Activated CD4-positive, alpha-beta T cell treated with anti-CD3 and anti-CD28 coated beads, Interleukin-2, amount 10 ng/mL, durations not matched to agents 24 days and 14 days (primary cell): ENCODE results near the gene TIAM2. TPM values are rescaled to one million over a fixed set of nuclear protein-coding genes. Genes with fewer than 3 reads are reported as not detected.
"Not testable (repeated sequence)": the region's sequence is repeated elsewhere in the genome, so short reads cannot be mapped to it uniquely, and the experiment has no call there.

Experiments
- DNase-seq: peaks from one replicate; pipeline ENCODE4 v3.0.0; 2022
- H3K27ac Mint-ChIP-seq: one replicate; pipeline ENCODE4 v1.8.0; 2022; ENCODE audit warnings: mild to moderate bottlenecking, mixed read lengths
- H3K27me3 Mint-ChIP-seq: one replicate; pipeline ENCODE4 v1.8.0; 2022; ENCODE audit warnings: mixed read lengths
- H3K36me3 Mint-ChIP-seq: one replicate; pipeline ENCODE4 v1.8.0; 2022; ENCODE audit warnings: low read depth, mild to moderate bottlenecking, mixed read lengths
- H3K4me1 Mint-ChIP-seq: one replicate; pipeline ENCODE4 v1.8.0; 2021; ENCODE audit warnings: mixed read lengths
- H3K4me3 Mint-ChIP-seq: one replicate; pipeline ENCODE4 v1.8.0; 2022; ENCODE audit warnings: mild to moderate bottlenecking, moderate library complexity, mixed read lengths
- H3K9me3 Mint-ChIP-seq: one replicate; pipeline ENCODE4 v1.8.0; 2021; ENCODE audit warnings: mixed read lengths
- intact Hi-C: fragments of 100-400 bp; cut with micrococcal nuclease; formaldehyde crosslinking; loops from one replicate; pipeline ENCODE4 v1.15.1; 2023
- total RNA-seq: library from RNA; stranded (reverse); gene quantifications from 2 replicates; pipeline ENCODE4 v1.2.3, GENCODE V29; 2022

TIAM2 gene
- total RNA-seq, 1 donor from 2014 or later = 86.9 TPM

DNA sequence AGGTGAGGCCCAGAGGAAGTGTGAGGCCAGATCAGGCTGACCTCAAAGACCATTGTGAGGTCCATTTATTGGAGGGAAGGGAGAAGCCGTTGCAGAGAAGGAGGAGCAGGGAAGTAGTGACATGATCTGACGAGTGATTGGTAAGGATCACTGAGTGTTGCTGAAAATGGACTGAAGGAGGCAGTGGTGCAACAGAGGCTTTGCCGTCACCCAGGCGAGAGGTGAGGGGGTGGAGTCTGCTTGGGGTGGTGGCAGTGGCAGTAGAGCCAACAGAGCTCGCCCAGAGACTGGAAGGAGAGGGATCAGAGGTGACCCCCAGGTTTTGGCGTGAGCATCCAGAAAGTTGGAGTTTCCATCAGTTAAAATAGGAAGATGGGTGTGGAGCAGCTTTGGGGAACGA, 200.8 kb downstream of the TIAM2 start:
- Mint-ChIP-seq H3K36me3 (peaks cover 37% of the 10 kb centered on the region), H3K9me3 (peaks cover 16% of the 10 kb centered on the region), H3K4me3 (no peak overlapping the region), H3K27me3 (no peaks in the 10 kb centered on the region), H3K4me1 (peaks cover 3% of the 10 kb centered on the region), H3K27ac (peak overlapping the region; percentile 16)
- intact Hi-C loops = no loop called here
- no peak for DNase-seq

DNA sequence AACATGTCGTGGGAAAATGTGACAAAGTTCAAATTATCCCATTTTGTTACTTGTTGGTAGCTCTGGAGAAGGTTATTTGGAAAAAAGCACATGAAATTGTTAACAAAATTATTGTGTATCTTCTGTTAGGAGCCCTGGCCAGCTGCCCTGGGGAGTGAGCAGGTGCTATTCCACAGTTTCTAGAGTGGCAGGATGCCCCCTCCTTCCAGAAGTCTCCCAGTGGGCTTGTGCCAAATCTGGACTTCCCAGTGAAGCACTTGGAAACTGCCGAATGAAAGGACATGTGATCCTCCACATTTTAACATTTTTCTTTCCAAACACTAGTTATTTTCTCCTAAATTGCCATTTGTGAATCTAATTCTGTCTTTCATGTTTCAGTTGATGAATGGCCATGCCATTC, 201.8 kb downstream of the TIAM2 start:
- Mint-ChIP-seq H3K36me3 (peaks cover 30% of the 10 kb centered on the region), H3K27me3 (no peaks in the 10 kb centered on the region), H3K9me3 (peaks cover 16% of the 10 kb centered on the region), H3K27ac (no peak overlapping the region), H3K4me3 (no peak overlapping the region), H3K4me1 (peaks cover 4% of the 10 kb centered on the region)
- no peak for DNase-seq
- intact Hi-C loops = no loop called here

DNA sequence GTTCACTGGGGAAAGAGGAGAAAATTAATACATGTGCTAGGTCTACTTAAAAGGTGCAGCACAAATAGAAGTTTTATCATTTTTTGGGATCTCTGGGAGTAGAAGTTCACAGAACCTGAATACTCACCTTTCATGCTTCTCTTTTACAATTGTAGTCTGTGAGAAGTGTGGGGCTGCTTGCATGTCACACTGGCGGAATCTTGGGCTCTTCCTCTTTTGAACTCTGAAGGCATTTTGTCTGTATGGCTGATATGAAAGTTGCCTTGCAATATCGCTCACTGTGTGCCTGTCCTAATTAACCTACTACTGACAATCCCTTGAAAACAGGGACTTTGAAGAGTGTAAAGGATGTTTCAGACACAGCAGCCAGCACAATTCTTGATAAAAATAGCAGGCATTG, 202.8 kb downstream of the TIAM2 start:
- peaks cover 4% of the 10 kb centered on the region for H3K4me1 Mint-ChIP-seq
- H3K36me3 Mint-ChIP-seq = peaks cover 29% of the 10 kb centered on the region
- H3K27me3 Mint-ChIP-seq = no peaks in the 10 kb centered on the region
- intact Hi-C loops = no loop called here
- no peak overlapping the region for H3K4me3 Mint-ChIP-seq
- H3K27ac Mint-ChIP-seq = no peak overlapping the region
- DNase-seq = no peak
- peaks cover 16% of the 10 kb centered on the region for H3K9me3 Mint-ChIP-seq

GRCh38 chr6:155200012-155200411, 204.9 kb downstream of the TIAM2 start:
- intact Hi-C loops = no loop called here
- no peaks in the 10 kb centered on the region for H3K27me3 Mint-ChIP-seq
- H3K36me3 Mint-ChIP-seq = peaks cover 27% of the 10 kb centered on the region
- peaks cover 4% of the 10 kb centered on the region for H3K4me1 Mint-ChIP-seq
- no peak overlapping the region for H3K27ac Mint-ChIP-seq
- no peak overlapping the region for H3K4me3 Mint-ChIP-seq
- no peak for DNase-seq
- peaks cover 16% of the 10 kb centered on the region for H3K9me3 Mint-ChIP-seq

- intact Hi-C loops = no loop called here
- Mint-ChIP-seq H3K4me1 (peaks cover 4% of the 10 kb centered on the region), H3K27ac (no peak overlapping the region), H3K36me3 (peaks cover 18% of the 10 kb centered on the region), H3K9me3 (peaks cover 6% of the 10 kb centered on the region), H3K4me3 (no peak overlapping the region), H3K27me3 (no peaks in the 10 kb centered on the region)
- DNase-seq = no peak
Observed at GRCh38 chr6:155201461-155202226, 206.5 kb downstream of the TIAM2 start.

DNA sequence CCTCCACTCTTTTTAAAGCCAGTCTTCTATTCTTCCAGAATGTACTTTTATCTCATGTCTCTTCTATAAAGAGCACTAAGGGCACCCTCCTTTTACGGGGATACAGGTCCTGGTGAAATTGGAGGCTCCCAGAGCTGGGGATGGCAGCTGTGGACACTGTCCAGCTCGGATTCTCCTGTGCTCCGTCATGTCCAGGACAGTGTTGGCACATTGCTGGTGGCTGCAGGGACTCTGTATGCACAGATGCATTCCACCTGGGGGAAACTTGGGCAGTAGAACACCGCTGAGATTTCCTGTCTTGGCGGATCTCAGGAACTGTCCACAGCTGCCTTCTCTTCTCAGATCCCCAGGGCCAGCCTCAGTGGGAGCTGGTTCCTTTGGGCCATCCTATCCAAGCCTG, 212.1 kb downstream of the TIAM2 start:
- H3K9me3 Mint-ChIP-seq = peaks cover 3% of the 10 kb centered on the region

DNA sequence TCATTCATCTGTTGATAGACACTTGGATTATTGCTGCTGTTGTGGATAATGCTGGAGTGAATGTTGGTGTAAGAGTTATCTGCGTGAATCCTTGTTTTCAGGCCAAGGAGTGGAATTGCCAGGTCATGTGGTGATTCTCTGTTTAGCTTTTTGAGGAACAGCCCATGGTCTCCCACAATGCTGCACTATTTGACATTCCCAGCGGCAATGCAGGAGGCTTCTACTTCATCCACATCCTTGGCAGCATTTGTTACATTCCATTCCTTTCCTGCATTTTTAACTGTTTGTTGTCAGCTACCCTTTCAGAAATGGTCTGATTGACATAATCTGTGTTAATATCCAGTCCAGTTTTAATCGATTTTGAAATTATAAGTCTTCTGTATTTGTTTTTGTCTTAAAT, 217.0 kb downstream of the TIAM2 start:
- H3K27ac Mint-ChIP-seq = no peak overlapping the region
- H3K9me3 Mint-ChIP-seq = peaks cover 3% of the 10 kb centered on the region
- H3K4me1 Mint-ChIP-seq = peaks cover 4% of the 10 kb centered on the region
- intact Hi-C loops = no loop called here
- H3K27me3 Mint-ChIP-seq = peaks cover 5% of the 10 kb centered on the region
- peaks cover 21% of the 10 kb centered on the region for H3K36me3 Mint-ChIP-seq
- DNase-seq = no peak
- H3K4me3 Mint-ChIP-seq = no peak overlapping the region

More for the DNA sequence above, 212.1 kb downstream of the TIAM2 start:
- H3K4me1 Mint-ChIP-seq = no peaks in the 10 kb centered on the region
- no peak overlapping the region for H3K27ac Mint-ChIP-seq
- H3K27me3 Mint-ChIP-seq = no peaks in the 10 kb centered on the region
- H3K36me3 Mint-ChIP-seq = peaks cover 21% of the 10 kb centered on the region
- DNase-seq = no peak
- intact Hi-C loops = no loop called here
- no peak overlapping the region for H3K4me3 Mint-ChIP-seq

DNA sequence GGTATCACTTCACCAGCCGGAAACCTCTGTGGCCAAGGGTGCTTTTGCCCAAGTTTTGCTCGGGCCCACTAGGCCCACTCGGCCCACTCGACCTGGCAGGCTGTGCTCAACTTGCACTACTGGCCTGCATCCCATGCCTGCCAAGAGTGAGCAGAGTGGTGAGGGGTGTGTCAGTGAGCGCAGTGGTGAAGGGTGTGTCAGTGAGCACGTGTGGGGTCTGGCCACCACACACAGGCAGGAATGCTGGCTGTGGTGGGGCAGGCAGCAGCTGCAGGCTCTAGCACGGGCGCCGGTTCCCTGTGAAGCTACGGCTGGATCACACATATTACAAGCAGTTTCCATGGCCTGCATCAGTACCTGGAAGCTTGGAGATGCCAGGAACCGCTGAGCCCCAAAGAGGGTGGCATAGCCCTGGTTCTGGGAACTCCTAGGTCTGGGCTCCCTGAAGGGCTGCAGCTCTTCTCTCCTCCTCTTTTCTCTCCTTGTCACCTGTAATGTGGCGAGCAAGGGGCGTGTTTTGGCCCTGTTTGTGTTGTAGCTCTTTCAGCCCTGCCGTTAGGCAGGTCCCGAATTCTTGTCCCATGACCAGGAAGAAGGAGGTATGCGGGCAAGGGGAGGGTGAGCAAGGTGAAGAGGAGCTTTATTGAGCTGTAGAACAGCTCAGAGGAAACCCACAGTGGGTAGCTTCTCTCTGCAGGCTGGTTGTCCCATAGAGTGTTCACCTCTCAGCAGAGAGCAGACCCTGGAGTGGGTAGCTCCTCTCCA, 217.7 kb downstream of the TIAM2 start:
- peaks cover 3% of the 10 kb centered on the region for H3K9me3 Mint-ChIP-seq
- H3K4me3 Mint-ChIP-seq = no peak overlapping the region
- intact Hi-C loops = no loop called here
- peaks cover 5% of the 10 kb centered on the region for H3K27me3 Mint-ChIP-seq
- H3K27ac Mint-ChIP-seq = no peak overlapping the region
- H3K36me3 Mint-ChIP-seq = peaks cover 21% of the 10 kb centered on the region
- peaks cover 4% of the 10 kb centered on the region for H3K4me1 Mint-ChIP-seq
- DNase-seq = no peak

DNA sequence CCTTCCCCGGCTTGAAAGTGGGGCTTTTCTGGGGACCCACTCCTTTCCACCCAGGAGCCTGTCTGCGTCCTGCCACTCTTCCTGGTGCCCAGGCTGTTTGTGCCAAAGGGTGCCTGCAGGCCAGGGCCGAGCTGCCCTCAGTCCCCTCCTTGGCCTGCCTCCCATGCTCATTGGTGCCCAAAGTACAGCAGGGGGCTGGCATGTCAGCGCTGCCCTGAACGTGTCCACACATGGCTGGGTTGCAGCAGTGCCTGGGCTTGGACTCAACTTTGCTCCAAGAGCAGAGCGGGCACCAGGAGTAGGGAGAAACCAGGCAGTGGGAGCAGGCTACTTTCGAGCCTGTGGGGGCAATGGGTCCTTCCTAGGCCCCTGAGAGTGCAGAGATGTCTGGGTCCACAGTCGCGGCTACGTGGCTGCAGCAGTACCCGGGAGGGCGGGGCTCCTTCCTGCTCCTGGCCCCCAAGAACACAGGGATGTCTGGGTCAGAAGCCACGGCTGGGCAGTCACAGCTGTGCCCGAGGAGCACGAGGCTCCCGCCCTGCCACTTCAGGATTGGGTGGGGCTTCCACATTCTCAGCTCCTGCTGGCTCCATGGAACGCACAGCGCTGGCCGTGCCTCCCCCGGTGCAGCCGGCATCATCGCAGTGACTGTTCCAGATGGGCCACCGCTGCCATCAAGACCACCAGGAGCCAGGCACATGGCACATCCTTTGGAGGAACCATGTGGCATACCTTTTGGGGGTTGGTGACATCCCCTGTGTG, 218.7 kb downstream of the TIAM2 start:
- H3K27ac Mint-ChIP-seq = no peak overlapping the region
- intact Hi-C loops = no loop called here
- no peak for DNase-seq
- peaks cover 23% of the 10 kb centered on the region for H3K36me3 Mint-ChIP-seq
- peaks cover 5% of the 10 kb centered on the region for H3K27me3 Mint-ChIP-seq
- no peak overlapping the region for H3K4me3 Mint-ChIP-seq
- peaks cover 3% of the 10 kb centered on the region for H3K9me3 Mint-ChIP-seq
- H3K4me1 Mint-ChIP-seq = peaks cover 4% of the 10 kb centered on the region

DNA sequence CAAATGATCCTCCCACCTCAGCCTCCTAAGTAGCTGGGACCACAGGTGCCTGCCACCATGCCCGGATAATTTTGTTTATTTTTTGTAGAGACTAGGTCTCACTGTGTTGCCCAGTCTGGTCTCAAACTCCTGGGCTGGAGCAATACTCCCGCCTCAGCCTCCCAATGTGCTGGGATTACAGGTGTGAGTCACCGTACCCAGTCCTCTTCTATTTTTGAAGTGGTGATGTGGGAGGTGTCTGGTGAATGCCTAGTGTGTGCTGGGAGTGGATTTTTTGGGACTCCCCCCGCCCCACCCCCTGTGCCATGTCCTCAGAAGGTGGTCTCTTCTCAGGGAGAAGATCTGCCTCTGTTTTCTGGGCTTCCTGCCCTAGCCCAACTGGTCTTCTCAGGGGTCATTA, 220.8 kb downstream of the TIAM2 start:
- no peak for DNase-seq
- H3K4me3 Mint-ChIP-seq = no peak overlapping the region
- H3K27ac Mint-ChIP-seq = no peak overlapping the region
- H3K9me3 Mint-ChIP-seq = peaks cover 3% of the 10 kb centered on the region
- peaks cover 9% of the 10 kb centered on the region for H3K4me1 Mint-ChIP-seq
- peaks cover 32% of the 10 kb centered on the region for H3K36me3 Mint-ChIP-seq
- H3K27me3 Mint-ChIP-seq = peaks cover 5% of the 10 kb centered on the region
- intact Hi-C loops = no loop called here

GRCh38 chr6:155216312-155217046, 221.4 kb downstream of the TIAM2 start:
- H3K27me3 Mint-ChIP-seq = peaks cover 5% of the 10 kb centered on the region
- H3K9me3 Mint-ChIP-seq = peaks cover 3% of the 10 kb centered on the region
- H3K4me3 Mint-ChIP-seq = no peak overlapping the region
- no peak for DNase-seq
- peaks cover 9% of the 10 kb centered on the region for H3K4me1 Mint-ChIP-seq
- H3K27ac Mint-ChIP-seq = peak overlapping the region; percentile 22
- H3K36me3 Mint-ChIP-seq = peaks cover 32% of the 10 kb centered on the region
- intact Hi-C loops = no loop called here

DNA sequence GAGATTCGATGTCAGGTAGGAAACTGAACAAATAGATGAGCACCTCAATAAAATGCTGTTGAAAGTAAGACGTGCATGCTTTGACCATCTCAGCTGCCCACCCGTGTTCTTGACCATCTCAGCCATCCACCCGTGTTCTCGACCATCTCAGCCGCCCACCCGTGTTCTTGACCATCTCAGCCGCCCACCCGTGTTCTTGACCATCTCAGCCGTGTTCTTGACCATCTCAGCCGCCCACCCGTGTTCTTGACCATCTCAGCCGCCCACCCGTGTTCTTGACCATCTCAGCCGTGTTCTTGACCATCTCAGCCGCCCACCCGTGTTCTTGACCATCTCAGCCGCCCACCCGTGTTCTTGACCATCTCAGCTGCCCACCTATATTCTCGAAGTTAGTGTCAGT, 223.6 kb downstream of the TIAM2 start:
- H3K4me3 Mint-ChIP-seq, intact Hi-C loops, H3K27me3 Mint-ChIP-seq, H3K9me3 Mint-ChIP-seq, H3K27ac Mint-ChIP-seq, DNase-seq: not testable (repeated sequence)
- Mint-ChIP-seq H3K36me3 (peaks cover 25% of the 10 kb centered on the region), H3K4me1 (peaks cover 15% of the 10 kb centered on the region)

DNA sequence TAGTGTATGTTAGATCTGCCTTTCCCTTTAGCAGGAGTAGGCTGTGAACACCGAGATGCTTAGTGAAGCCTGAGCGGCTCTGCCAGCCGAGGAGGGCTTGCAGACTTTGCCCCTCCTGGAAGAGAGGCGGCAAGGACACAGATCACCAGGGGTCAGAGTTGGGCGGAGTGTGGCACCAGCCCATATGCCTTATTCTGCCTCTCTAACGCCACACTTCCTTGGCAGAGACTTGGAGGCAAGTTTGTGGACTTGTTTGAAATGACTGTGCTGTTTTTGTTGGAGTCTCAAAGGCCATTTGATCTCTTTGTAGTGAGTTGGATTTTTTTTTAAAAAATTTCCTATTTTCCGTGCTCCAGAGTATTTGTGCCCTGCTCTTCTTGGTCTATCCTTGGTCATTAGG, 224.2 kb downstream of the TIAM2 start:
- Mint-ChIP-seq H3K4me1 (peaks cover 21% of the 10 kb centered on the region), H3K9me3 (no peaks in the 10 kb centered on the region), H3K4me3 (no peak overlapping the region), H3K27me3 (peaks cover 5% of the 10 kb centered on the region), H3K36me3 (peaks cover 29% of the 10 kb centered on the region), H3K27ac (no peak overlapping the region)
- intact Hi-C loops = no loop called here
- DNase-seq = no peak
